Measurements from ENCODE around the gene MAML2. TPM values are rescaled to one million over a fixed set of nuclear protein-coding genes. Genes with fewer than 3 reads are reported as not detected.

MAML2 gene
- total RNA-seq, 1 donor from 2014 or later = 4.4 TPM

DNA sequence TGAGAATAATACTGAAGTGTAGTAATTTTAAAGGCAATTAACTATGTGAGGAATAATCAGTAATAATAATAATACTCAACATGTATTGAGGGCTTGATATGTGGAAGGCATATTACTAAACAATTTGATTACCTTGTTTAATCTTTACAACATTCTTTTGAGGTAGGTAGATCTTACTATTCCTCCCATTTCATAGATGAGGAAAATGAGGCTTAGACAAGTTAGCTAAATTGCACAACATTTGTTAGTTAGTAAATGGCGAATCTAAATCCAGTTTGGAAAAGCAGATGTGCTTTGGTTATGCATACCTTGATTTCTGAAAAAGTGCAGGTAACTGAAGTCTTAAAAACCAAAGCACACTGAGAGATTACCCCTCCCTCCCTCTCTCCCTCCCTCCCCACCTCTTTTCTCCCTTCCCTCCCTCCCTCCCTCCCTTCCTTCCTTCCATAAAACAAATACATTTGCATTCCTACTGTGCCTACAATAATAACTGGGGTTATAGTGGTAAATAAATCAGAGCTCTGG is 326.0 kb downstream of the MAML2 start:
- no peak for DNase-seq (ENCODE audit: low read depth in 2 of 2)

DNA sequence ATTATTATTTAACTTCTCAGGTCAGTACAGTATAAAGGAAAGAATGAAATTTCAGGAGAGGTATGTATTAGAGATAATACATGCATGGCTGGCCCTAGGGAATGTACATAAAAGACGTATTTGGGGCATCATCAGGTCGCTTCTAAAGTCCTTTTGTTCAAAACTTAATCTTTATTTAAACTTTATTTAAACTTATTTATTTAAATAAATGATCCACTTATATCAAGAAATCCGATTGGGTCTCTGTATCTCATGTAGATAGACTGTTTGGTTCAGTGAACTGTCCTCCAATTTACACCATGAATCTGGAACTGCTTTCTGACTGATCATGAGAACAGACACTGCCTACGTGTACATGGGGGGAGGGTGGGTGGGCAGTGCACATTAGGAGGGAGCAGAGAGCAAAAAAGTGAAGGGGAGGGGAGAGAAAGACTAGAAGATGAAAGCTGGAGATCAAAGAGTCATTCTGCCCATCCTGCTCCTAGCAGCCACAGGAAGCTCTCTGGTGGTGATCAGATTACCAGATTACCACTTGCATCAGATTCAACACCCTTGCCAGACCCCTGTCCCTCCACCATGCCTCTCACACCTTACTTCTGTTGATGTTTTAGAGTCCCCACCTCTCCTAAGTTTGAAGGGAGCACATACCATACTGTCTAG is 327.0 kb downstream of the MAML2 start:
- DNase-seq (ENCODE audit: low read depth in 2 of 2) = no peak

DNA sequence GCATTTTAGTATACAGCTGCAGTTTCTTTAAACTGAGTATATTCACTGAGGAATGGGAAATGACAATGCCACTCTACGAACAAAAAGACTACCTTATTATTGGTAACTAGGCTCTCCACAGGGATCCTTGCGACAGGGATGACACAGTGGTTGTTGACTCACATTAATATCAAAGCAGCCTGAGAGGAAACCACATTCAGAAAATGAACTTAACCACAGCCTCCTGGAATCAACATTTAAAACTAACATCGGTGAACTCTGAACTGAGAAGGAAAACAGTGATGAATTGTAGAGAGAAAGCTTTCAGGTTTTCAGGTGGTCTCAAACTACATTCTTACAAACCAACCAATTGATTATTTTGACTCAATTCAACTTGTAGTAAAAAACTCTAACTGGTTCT is 328.8 kb downstream of the MAML2 start:
- peak in 1 of 2 donors; percentile 23 for DNase-seq (ENCODE audit: low read depth in 2 of 2)

DNA sequence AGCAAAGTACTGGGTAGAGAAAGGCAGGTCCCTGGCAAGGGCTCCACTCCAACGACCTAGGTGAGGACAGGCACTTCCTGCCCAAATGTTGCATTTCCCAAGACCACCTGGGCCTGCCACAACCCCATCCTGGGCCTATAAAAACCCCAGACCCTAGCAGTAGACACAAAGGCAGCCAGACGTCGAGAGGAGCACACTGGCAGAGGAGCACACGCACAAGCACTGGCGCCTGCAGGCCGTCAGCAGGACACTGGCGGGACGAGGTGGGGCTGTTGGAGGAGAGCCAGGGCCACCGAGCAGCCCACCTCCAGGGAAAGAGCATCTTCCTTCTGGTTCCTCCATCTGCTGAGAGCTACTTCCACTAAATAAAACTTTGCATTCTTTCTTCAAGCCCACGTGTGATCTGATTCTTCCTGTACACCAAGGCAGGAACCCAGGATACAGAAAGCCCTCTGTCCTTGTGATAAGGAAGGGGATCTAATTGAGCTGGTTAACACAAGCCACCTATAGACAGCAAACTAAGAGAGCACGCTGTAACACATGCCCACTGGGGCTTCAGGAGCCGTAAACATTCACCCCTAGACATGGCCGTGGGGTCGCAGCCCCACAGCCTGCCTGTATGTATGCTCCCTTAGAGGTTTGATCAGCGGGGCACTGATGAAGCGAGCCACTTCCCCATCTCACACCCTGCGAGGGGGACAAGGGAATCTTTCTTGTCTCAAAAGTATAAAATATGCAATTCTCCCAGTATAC is 329.4 kb downstream of the MAML2 start:
- DNase-seq (ENCODE audit: low read depth in 2 of 2) = no peak

DNA sequence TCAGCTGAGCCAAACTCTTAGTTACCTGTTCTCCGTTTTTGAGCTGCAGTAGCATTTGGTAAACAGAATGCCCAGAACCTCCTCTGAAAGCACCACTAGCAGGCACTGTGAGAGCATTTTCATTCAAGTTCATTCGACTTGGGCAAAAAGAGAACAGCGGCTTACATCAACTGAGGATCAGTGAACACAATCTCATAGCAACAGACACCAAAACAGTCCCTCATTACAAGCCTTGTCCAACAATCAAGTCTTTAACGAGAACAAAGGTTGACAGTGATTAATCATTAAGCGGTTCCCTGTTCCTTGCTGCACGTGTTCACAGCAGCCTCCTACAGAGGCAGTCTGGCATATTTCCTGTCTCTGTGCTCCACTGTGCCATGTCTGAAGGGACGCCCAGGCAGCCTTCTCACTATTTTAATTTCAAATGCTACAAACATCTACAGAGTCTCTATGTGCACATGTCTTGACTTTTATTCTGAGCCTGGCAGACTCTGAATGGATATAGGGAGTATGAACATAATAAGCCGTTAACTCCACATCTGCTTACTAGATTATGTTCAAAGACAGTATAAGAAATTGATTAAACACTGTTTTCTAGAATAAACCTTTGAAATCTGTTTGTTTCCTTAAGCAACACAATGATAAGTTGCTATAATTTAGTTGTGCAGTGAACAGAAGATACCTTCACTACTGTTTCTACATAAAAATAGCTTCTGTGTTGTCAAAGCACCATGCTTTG is 330.7 kb downstream of the MAML2 start:
- peak; percentile 69 to 92 for DNase-seq (ENCODE audit: low read depth in 2 of 2)

DNA sequence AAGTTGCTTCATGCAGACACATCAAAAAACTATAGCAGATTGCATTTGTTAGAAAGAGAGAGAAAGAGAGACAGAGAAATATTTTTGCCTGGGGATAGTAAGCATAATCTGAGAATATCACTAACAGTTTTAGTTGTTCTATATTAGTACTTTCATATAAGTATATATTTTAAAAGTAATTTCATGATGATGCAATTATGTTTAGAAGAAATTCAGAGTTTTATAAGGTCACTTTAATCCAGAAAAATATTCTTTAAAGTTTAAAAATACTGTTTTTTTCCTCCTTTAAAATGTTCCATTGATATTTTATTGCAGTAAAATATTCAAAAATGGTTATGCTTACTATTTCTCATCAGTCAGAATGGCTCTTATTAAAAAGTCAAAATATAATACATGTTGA is 332.3 kb downstream of the MAML2 start:
- DNase-seq (ENCODE audit: low read depth in 2 of 2) = no peak

DNA sequence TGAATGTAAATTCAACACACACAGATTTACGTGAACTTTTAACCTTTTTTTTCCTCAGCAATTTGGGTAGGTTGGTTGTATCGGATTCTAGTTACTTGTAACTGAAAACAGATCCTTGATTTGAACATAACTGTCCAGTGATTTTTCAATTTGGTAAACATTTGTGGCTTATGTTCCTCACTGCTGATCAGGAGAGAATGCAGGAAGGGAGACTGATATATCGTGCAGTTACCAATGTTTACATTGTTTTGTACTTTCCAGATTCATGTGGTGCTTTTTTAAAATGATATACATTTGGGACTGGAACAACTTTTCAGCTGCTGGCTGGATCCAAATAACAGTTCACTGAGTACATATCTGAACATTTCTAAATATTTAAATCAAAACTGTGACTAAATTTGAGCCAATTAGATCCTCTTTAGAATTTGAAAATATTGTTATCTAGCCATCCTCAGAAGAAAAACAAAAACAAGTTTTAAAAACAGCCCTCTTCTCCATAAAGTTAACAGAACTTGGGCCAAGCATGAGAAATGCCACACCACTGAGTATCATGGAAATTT is 334.8 kb downstream of the MAML2 start:
- DNase-seq (ENCODE audit: low read depth in 2 of 2) = no peak

DNA sequence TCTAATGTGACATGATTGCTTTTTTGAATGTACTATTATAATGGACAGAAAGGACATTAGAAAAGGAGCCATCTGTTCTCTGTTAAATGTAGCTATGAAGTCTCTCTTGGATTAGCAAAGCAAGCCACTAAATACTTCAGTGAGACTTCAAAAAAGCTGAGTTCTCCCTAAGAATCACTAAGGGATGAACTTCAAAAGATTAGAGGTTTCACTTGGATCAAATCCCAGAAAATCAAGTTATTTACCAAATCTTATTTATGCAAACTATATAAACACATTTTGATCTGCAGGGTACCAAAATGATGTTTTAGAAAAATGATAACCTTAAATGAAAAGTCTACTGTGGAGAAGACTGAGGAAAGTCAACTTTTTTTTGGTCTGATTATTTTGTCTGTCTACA is 337.0 kb downstream of the MAML2 start:
- DNase-seq (ENCODE audit: low read depth in 2 of 2) = no peak

DNA sequence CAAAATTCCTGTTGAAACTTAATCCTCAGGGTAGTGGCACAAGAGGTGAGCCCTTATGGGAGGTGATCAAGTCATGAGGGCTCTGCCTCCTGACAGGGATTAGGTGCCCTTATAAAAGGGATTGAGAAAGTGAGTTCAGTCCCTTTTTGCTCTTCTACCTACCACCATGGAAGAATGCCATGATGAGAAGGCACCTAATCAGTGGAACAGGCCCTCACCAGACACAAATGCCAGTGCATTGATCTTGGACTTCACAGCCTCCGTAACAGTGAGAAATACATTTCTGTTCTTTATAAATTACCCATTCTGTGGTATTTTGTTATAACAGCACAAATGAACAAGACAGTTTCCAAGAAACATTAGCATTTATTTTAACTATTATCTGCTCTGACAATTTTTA is 338.1 kb downstream of the MAML2 start:
- no peak for DNase-seq (ENCODE audit: low read depth in 2 of 2)

DNA sequence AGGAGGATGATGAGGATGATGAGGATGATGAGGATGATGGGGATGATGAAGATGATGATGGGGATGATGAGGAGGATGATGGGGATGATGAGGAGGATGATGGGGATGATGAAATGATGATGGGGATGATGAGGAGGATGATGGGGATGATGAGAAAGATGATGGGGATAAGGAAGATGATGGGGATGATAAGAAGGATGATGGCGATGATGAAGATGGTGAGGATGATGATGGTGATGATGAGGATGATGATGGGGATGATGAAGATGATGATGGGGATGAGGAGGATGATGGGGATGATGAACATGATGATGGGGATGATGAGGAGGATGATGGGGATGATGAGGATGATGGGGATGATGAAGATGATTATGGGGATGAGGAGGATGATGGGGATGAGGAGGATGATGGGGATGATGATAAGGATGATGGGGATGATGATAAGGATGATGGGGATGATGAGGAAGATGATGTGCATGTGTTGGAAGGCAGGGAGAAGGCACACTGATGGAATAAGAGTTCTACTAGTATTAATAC is 340.2 kb downstream of the MAML2 start:
- DNase-seq (ENCODE audit: low read depth in 2 of 2) = no peak

DNA sequence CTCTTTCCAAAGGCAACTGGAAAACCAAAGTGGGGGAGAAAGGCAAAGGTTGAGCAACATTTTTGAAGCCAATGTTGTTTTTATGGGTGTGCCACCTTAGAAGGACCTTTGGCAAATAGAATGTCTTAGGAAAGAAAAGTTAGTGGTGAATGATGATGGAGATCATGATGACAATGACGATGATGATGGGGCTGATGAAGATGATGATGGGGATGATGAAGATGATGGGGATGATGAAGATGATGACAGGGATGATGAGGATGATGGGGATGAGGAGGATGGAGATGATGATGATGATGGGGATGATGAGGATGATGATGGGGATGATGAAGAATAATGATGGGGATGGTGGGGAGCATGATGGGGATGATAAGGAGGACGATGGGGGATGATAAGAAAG is 340.7 kb downstream of the MAML2 start:
- no peak for DNase-seq (ENCODE audit: low read depth in 2 of 2)

DNA sequence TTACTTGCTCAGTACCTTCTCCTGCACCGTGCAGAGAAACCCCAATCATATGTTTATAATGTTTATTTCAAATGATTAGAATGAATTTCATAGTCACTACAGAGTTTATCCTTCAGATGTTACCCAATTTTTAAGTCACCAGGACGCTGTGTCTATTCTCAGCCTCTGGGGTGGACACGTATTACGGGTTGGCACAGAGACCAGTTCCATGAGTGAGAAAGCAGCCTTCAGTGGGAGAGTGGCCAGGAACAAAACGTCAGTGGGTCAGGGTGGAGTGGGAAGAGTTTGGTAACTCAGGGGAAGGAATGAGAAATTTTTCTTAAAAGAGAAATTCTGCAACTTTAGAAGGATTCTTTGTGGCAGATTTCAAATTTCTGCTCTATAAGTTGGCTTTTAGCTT is 342.0 kb downstream of the MAML2 start:
- no peak for DNase-seq (ENCODE audit: low read depth in 2 of 2)

DNA sequence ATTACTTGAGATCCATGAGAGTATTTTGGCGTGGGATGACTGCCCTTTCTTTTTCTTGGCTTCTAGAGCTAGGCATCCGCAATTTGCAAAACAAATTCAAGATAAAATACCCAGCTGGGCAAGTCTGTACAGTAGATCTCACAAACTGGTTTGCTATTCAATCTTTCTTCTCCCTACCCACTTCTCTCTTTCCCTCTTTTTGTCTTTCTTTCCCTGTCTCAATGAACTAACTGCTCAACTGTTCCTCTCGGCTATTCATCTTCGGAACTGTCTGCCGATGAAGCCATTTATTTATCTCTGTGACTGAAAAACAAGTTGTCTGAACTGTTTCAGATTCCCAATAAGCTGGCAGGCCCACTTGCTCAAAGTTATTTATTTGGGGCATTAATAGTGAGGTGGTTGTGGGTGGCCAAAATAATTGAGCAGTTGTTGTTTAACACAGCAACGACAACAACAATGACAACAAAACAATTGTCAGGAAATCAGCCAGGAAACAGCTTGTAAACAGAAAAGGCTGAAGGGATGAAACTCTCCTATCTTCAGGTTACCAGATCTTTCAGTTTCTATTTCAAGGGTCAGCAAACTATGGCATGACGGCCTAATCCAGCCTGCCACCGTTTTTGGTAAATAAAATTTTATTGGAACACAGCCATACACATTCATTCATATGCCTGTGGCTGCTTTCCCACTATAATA is 343.1 kb downstream of the MAML2 start:
- peak; percentile 50 to 61 for DNase-seq (ENCODE audit: low read depth in 2 of 2)

DNA sequence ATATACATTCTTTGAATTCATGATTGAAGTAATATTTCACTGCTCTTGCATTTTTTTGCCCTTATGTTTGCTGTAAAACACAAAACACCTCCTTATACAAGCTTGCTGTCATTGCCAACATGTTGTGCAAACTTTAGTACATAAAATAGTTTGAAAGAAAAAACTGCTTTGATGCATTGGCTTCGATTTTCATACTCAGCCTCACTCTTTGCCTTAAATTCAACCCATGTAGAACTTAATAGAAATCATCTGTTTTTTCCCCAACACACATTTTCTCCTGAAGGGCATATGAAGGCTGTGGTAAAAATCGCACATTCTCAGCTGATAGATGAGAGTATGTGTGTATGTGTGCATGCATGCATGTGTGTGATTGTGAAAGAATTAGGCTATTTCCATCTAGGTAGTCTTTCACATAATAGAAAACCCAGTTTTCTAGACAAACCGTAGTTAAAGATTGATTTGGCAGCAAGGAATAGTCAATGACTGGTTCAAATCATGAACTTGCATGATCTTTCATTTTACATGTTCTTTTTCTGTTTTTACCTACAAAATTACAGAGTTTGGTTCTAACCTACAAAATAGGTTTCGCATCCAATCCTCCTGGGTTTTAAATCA is 346.3 kb downstream of the MAML2 start:
- DNase-seq (ENCODE audit: low read depth in 2 of 2) = no peak

DNA sequence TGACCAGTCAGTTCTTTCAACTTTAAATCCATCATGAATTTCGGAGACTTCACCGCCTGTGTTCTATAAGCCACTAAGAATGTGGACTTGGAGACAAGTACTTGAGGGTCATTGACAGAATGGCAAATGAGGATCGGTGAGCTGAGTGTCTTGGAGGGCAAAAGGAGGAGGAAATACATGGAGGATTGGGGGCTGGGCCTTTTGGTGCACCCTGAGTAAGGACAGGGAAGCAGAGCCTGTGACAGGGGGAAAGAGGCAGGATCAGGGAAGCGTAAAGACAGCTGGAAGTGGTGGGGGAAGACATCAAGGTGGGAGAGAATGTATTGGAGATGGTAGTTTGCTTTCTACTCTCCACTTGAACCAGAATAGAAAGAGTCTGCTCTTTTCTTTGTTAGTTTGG is 348.7 kb downstream of the MAML2 start:
- DNase-seq (ENCODE audit: low read depth in 2 of 2) = no peak

DNA sequence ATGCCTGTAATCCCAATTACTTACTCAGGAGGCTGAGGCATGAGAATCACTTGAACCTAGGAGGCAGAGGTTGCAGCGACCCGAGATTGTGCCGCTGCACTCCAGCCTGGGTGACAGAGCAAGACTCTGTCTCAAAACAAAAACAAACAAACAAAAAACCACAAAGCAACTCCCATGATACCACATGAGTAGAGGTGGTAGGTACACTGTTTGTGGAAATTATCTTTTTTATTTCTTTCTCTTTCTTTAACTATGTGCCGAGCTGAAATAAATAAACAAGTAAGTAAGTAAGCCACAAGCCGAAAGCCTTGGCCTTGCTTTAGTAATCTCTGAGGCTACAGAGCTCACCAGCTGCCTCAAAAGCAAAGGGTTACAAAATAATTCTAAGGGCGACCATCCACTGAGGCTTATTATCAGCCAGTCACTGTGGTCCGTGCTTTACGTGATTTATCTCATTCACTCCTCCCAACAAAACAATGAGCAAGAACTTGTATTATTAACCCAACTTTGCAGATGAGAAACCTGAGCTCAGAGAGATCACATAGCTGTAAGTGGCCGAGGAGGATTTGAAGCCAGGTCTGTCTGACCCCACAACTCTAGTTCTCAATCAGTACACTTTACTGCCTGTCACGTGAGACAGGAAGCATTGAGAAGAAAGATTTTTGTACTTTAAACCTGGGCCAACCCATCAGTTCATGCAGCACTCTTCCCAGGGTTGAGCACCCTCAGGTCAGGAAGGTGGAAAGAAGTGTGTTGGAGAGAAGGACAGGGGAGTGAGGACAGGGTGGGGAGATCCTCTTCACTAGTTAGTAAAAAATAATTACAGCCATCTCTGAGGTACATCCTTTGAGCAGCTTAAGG is 349.3 kb downstream of the MAML2 start:
- no peak for DNase-seq (ENCODE audit: low read depth in 2 of 2)

DNA sequence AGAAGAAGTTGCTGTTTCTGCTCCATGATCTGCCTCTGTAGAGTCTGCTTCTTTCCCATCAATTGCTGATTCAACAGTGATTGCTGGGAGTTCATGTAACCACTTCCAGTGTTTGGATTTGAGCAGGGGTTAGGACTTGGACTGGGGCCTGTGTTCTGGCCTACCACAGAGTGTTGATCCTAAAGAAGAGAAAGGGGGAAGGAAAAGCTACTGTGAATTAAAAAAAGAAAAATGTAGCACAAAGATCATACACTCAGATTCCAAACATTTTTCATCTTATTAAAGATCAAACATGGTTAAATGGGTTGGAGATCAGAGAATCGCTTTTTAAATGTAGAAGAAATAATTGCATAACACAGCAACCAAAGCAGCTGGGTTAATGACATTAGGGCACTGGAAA is 351.4 kb downstream of the MAML2 start:
- no peak for DNase-seq (ENCODE audit: low read depth in 2 of 2)

DNA sequence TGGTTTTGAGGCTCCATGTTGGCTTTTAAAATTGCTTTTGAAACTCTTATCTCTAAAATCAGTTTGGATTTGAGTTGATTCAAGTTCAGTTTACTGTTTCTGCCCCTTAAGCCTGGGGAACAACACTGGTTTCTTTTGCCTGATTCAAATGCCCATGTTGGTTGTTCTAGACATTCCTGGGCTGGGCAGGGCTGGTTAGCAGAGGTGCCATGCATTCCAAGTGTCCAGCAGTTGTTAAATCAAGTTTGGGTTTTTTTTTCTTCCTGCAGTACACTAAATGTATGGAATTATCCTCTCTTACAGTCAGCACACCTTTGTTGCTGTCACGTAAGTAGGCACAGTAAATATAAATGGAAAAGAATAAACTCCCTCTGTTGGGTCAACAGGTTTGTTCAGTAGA is 351.9 kb downstream of the MAML2 start:
- no peak for DNase-seq (ENCODE audit: low read depth in 2 of 2)

DNA sequence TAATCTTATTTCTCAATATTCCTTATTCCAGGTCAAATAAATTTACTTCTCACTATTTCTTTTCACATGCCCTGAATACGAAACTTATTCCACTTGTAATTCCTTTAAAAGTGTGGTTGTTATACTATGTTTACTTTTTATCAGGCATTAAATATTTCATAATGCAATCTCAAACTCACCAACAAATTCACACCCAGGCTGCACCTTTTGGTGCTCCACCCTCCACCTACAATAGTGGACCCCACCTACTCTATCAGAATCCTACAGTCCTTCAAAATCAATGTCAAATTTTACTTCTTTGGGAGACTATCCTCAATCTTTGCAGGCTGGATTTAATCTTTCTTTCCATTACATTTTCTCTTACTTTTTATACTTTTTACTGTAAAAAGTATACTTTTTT is 353.2 kb downstream of the MAML2 start:
- DNase-seq (ENCODE audit: low read depth in 2 of 2) = no peak

DNA sequence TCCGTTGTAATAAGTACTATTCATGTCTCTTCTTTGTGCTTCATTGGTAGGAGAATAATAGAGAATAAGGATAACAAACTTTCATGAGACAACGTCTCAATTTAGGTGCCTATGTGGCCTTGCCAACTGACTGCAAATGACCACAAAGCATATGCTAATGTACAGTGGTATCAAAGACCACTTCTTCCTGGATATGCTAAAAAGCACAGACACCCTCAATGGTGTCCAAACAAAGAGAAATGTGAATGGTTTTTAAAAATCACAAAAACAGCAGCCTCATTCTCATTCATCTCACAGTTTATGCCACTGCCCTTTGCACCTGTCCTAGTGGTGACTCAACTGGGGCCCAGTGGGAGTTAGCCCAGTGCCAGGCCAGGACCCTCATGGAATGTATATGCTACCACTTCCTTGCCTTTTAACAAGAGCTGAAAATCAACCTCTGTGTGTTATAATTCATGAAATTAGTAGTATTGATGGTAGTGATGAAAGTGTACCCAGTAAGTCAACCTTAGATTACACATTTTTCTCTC is 353.9 kb downstream of the MAML2 start:
- no peak for DNase-seq (ENCODE audit: low read depth in 2 of 2)

Measured in dermis microvascular lymphatic vessel endothelial cell (primary cell).